Trophoblast cell (in vitro differentiated cells and primary cell): ENCODE data around the gene CIB2.
A peak's percentile ranks its signal among the peaks of the same experiment; 100 is the strongest.

Experiments used
- DNase-seq, 2 donors: peaks; one replicate each; pipeline ENCODE4 v3.0.0-alpha.2; 2016
- H2AFZ ChIP-seq: 2 replicates; pipeline ENCODE4 v1.6.1; 2013; ENCODE audit warnings: low read length, moderate library complexity, mild to moderate bottlenecking; ENCODE audit not compliant: insufficient read depth, poor library complexity
- H2AK5ac ChIP-seq: 2 replicates; pipeline ENCODE4 v1.6.1; 2013; ENCODE audit warnings: mild to moderate bottlenecking, low read length
- H2BK120ac ChIP-seq: 2 replicates; pipeline ENCODE4 v1.6.1; 2013; ENCODE audit warnings: low read length, mild to moderate bottlenecking, moderate library complexity; ENCODE audit not compliant: insufficient read depth, poor library complexity
- H2BK12ac ChIP-seq: 2 replicates; pipeline ENCODE4 v1.6.1; 2013; ENCODE audit warnings: mild to moderate bottlenecking, low read length, moderate library complexity
- H2BK5ac ChIP-seq: 2 replicates; pipeline ENCODE4 v1.6.1; 2013; ENCODE audit warnings: low read length, low read depth, moderate library complexity, mild to moderate bottlenecking; ENCODE audit not compliant: poor library complexity
- H3K14ac ChIP-seq: 2 replicates; pipeline ENCODE4 v1.6.1; 2013; ENCODE audit warnings: mild to moderate bottlenecking, low read length
- H3K18ac ChIP-seq: 2 replicates; pipeline ENCODE4 v1.6.1; 2013; ENCODE audit warnings: mild to moderate bottlenecking, low read length
- H3K23ac ChIP-seq: 2 replicates; pipeline ENCODE4 v1.6.1; 2013; ENCODE audit warnings: low read length
- H3K27ac ChIP-seq: 2 replicates; pipeline ENCODE4 v1.5.1; 2013; ENCODE audit warnings: low read depth, mild to moderate bottlenecking, inconsistent platforms, low read length, moderate library complexity
- H3K27me3 ChIP-seq: 2 replicates; pipeline ENCODE4 v1.6.1; 2013; ENCODE audit warnings: inconsistent platforms, mild to moderate bottlenecking, low read length, moderate library complexity; ENCODE audit not compliant: insufficient read depth
- H3K36me3 ChIP-seq, 2 experiments: 1 replicate in 1 of 2; 2 replicates in 1 of 2; pipeline ENCODE4 v1.6.1; 2013; ENCODE audit warnings: low read length in 2 of 2, mild to moderate bottlenecking in 2 of 2, moderate library complexity in 1 of 2; ENCODE audit not compliant: insufficient read depth in 2 of 2, control insufficient read depth in 1 of 2
- H3K4ac ChIP-seq: 2 replicates; pipeline ENCODE4 v1.6.1; 2013; ENCODE audit warnings: low read depth, mild to moderate bottlenecking, low read length, moderate library complexity
- H3K4me1 ChIP-seq, 2 experiments: 1 replicate in 1 of 2; 2 replicates in 1 of 2; pipeline ENCODE4 v1.6.1; 2013; ENCODE audit warnings: low read length in 2 of 2, mild to moderate bottlenecking in 2 of 2, moderate library complexity in 1 of 2; ENCODE audit not compliant: insufficient read depth in 2 of 2, control insufficient read depth in 1 of 2
- H3K4me2 ChIP-seq: 2 replicates; pipeline ENCODE4 v1.6.1; 2013; ENCODE audit warnings: inconsistent platforms, mild to moderate bottlenecking, low read length, moderate library complexity
- H3K4me3 ChIP-seq: 2 replicates; pipeline ENCODE4 v1.5.1; 2013; ENCODE audit warnings: mild to moderate bottlenecking, low read depth, low read length, inconsistent platforms
- H3K79me1 ChIP-seq: one replicate; pipeline ENCODE4 v1.6.1; 2013; ENCODE audit warnings: low read length
- H3K79me2 ChIP-seq: 2 replicates; pipeline ENCODE4 v1.6.1; 2013; ENCODE audit warnings: low read length, mild to moderate bottlenecking; ENCODE audit not compliant: control insufficient read depth, insufficient read depth, poor library complexity
- H3K9ac ChIP-seq: 2 replicates; pipeline ENCODE4 v1.6.1; 2013; ENCODE audit warnings: mild to moderate bottlenecking, low read length
- H3K9me3 ChIP-seq: 2 replicates; pipeline ENCODE4 v1.6.1; 2013; ENCODE audit warnings: low read depth, mild to moderate bottlenecking, control low read depth, inconsistent platforms, low read length; ENCODE audit not compliant: insufficient read depth
- H4K12ac ChIP-seq: 2 replicates; pipeline ENCODE4 v1.6.1; 2013; ENCODE audit warnings: low read depth, mild to moderate bottlenecking, low read length, moderate library complexity
- H4K8ac ChIP-seq: 2 replicates; pipeline ENCODE4 v1.6.1; 2013; ENCODE audit warnings: low read depth, mild to moderate bottlenecking, low read length, moderate library complexity
- H4K91ac ChIP-seq: one replicate; pipeline ENCODE4 v1.6.1; 2013; ENCODE audit warnings: low read depth, mild to moderate bottlenecking, low read length, moderate library complexity
- WGBS: extraction: QIAGEN DNeasy Blood & Tissue Kit; methylation state at CpG from one replicate; pipeline ENCODE4 v1.1.7; 2013; ENCODE audit warnings: missing lambda C conversion rate; ENCODE audit not compliant: insufficient read length, insufficient coverage; ENCODE audit errors: extremely low coverage; 5-methylcytosine and 5-hydroxymethylcytosine counted together

The CIB2 gene

GRCh38 chr15:78142332-78142731 is 11.1 kb upstream of the CIB2 start:
- Histone ChIP-seq H3K27me3 (no peaks in the 10 kb centered on the region), H3K4me1 (peaks cover 0 to 5% of the 10 kb centered on the region in 2 experiments), H3K27ac (no peak overlapping the region), H3K9me3 (peaks cover 2% of the 10 kb centered on the region), H3K14ac (no peak overlapping the region), H4K91ac (no peak overlapping the region), H3K79me1 (no peaks in the 10 kb centered on the region), H3K4me2 (no peak overlapping the region), H2AFZ (no peak overlapping the region), H3K4me3 (no peak overlapping the region), H3K18ac (no peak overlapping the region), H3K36me3 (no peaks in the 10 kb centered on the region), H3K79me2 (no peaks in the 10 kb centered on the region), H4K8ac (no peak overlapping the region), H3K4ac (no peak overlapping the region), H2AK5ac (no peak overlapping the region), H2BK12ac (no peak overlapping the region), H2BK120ac (no peak overlapping the region), H3K23ac (no peak overlapping the region), H3K9ac (no peak overlapping the region), H2BK5ac (no peak overlapping the region), H4K12ac (no peak overlapping the region)
- no peak for DNase-seq
- no CpG with 5 or more reads among the region's 3 CpGs for WGBS

GRCh38 chr15:78140292-78140691 is 9.0 kb upstream of the CIB2 start:
- Histone ChIP-seq H3K23ac (peak overlapping the region; percentile 47), H3K4me1 (no peaks in the 10 kb centered on the region), H4K8ac (no peak overlapping the region), H3K79me1 (no peaks in the 10 kb centered on the region), H3K4ac (no peak overlapping the region), H2AFZ (no peak overlapping the region), H2AK5ac (no peak overlapping the region), H3K27me3 (no peaks in the 10 kb centered on the region), H3K27ac (no peak overlapping the region), H3K79me2 (no peaks in the 10 kb centered on the region), H2BK120ac (no peak overlapping the region), H3K14ac (no peak overlapping the region), H3K4me3 (no peak overlapping the region), H3K9ac (no peak overlapping the region), H2BK12ac (no peak overlapping the region), H3K36me3 (no peaks in the 10 kb centered on the region), H4K91ac (no peak overlapping the region), H3K4me2 (no peak overlapping the region), H3K18ac (no peak overlapping the region), H3K9me3 (peaks cover 2% of the 10 kb centered on the region), H4K12ac (no peak overlapping the region), H2BK5ac (no peak overlapping the region)
- DNase-seq, result no peak

GRCh38 chr15:78139578-78139977 is 8.3 kb upstream of the CIB2 start:
- Histone ChIP-seq H3K27me3 (no peaks in the 10 kb centered on the region), H3K27ac (no peak overlapping the region), H3K9ac (no peak overlapping the region), H3K23ac (no peak overlapping the region), H3K4ac (no peak overlapping the region), H3K18ac (no peak overlapping the region), H3K4me1 (no peaks in the 10 kb centered on the region), H3K79me1 (no peaks in the 10 kb centered on the region), H3K9me3 (peaks cover 2% of the 10 kb centered on the region), H3K79me2 (no peaks in the 10 kb centered on the region), H3K4me3 (no peak overlapping the region), H4K12ac (no peak overlapping the region), H2BK12ac (no peak overlapping the region), H3K4me2 (no peak overlapping the region), H2AK5ac (no peak overlapping the region), H3K14ac (no peak overlapping the region), H2BK5ac (no peak overlapping the region), H3K36me3 (no peaks in the 10 kb centered on the region), H2BK120ac (no peak overlapping the region), H4K8ac (no peak overlapping the region), H2AFZ (no peak overlapping the region), H4K91ac (no peak overlapping the region)
- no CpG with 5 or more reads among the region's 5 CpGs for WGBS
- DNase-seq, result no peak

GRCh38 chr15:78133801-78134200 is 2.6 kb upstream of the CIB2 start:
- peaks cover 7% of the 10 kb centered on the region for H3K79me1 ChIP-seq
- no peak overlapping the region for H3K4ac ChIP-seq
- H4K91ac ChIP-seq, result no peak overlapping the region
- H3K27me3 ChIP-seq, result no peaks in the 10 kb centered on the region
- peak overlapping the region; percentile 23 for H3K4me2 ChIP-seq
- H3K27ac ChIP-seq, result peak overlapping the region; percentile 49
- peak overlapping the region; percentile 8 for H2BK12ac ChIP-seq
- peaks cover 8 to 15% of the 10 kb centered on the region in 2 experiments for H3K4me1 ChIP-seq
- no CpG with 5 or more reads among the region's 2 CpGs for whole genome bisulfite sequencing
- H3K9me3 ChIP-seq, result no peaks in the 10 kb centered on the region
- no peak overlapping the region for H3K9ac ChIP-seq
- H3K36me3 ChIP-seq, result no peaks in the 10 kb centered on the region
- H2AK5ac ChIP-seq, result no peak overlapping the region
- H4K8ac ChIP-seq, result no peak overlapping the region
- H4K12ac ChIP-seq, result no peak overlapping the region
- peak; percentile 96 to 97 for DNase-seq
- H2BK5ac ChIP-seq, result peak overlapping the region; percentile 19
- H3K18ac ChIP-seq, result no peak overlapping the region
- no peak overlapping the region for H2AFZ ChIP-seq
- peaks cover 4% of the 10 kb centered on the region for H3K79me2 ChIP-seq
- no peak overlapping the region for H3K14ac ChIP-seq
- no peak overlapping the region for H3K23ac ChIP-seq
- no peak overlapping the region for H3K4me3 ChIP-seq
- peak overlapping the region; percentile 21 for H2BK120ac ChIP-seq
